Fibroblast of villous mesenchyme (primary cell): Measurements from ENCODE around the gene SLC12A1. TPM values are rescaled to one million over a fixed set of nuclear protein-coding genes. Genes with fewer than 3 reads are reported as not detected.

Experiments
- DNase-seq: peaks from one replicate; pipeline ENCODE4 v3.0.0-alpha.2; 2010; ENCODE audit warnings: low read depth
- H3K4me3 ChIP-seq: 2 replicates; pipeline ENCODE4 v1.5.1; 2011; ENCODE audit warnings: low read depth, mild to moderate bottlenecking, low read length
- CTCF ChIP-seq: IDR thresholded peaks from 2 replicates; pipeline ENCODE4 v1.5.1; 2012; ENCODE audit warnings: low read depth, mild to moderate bottlenecking, low read length; ENCODE audit not compliant: insufficient read depth
- total RNA-seq: library from RNA; depleted of rRNA; stranded (reverse); fragments of >200 nt; gene quantifications from 2 replicates; pipeline ENCODE4 v1.2.3, GENCODE V29; 2012

SLC12A1 gene
- total RNA-seq, 1 donor = not detected

- DNase-seq = no peak
- no peak overlapping the region for H3K4me3 ChIP-seq
- TF ChIP-seq CTCF = no peak
Observed at GRCh38 chr15:48281674-48282073, 75.6 kb downstream of the SLC12A1 start.

GRCh38 chr15:48282216-48282615, 76.1 kb downstream of the SLC12A1 start:
- DNase-seq = no peak

GRCh38 chr15:48283396-48284145, 77.5 kb downstream of the SLC12A1 start:
- DNase-seq = no peak
- no peak for TF ChIP-seq CTCF
- no peak overlapping the region for H3K4me3 ChIP-seq

More at GRCh38 chr15:48282216-48282615, 76.1 kb downstream of the SLC12A1 start:
- H3K4me3 ChIP-seq = no peak overlapping the region
- TF ChIP-seq CTCF = no peak

GRCh38 chr15:48285329-48286214, 79.5 kb downstream of the SLC12A1 start:
- TF ChIP-seq CTCF = peak; percentile 71
- DNase-seq = peak; percentile 86
- H3K4me3 ChIP-seq = peak overlapping the region; percentile 5

- no peak for DNase-seq
- H3K4me3 ChIP-seq = no peak overlapping the region
- TF ChIP-seq CTCF = no peak
Observed at GRCh38 chr15:48289628-48290027, 83.5 kb downstream of the SLC12A1 start.

- TF ChIP-seq CTCF = no peak
- DNase-seq = no peak
Observed at GRCh38 chr15:48292458-48292857, 86.4 kb downstream of the SLC12A1 start.

More at GRCh38 chr15:48292458-48292857, 86.4 kb downstream of the SLC12A1 start:
- no peak overlapping the region for H3K4me3 ChIP-seq
